Breast epithelium (tissue), 4 donors: ENCODE data around the gene LYL1. TPM values are rescaled to one million over a fixed set of nuclear protein-coding genes. Genes with fewer than 3 reads are reported as not detected.
A peak's percentile ranks its signal among the peaks of the same experiment; 100 is the strongest.

Experiments
- DNase-seq, 2 donors: peaks; one replicate each; pipeline ENCODE4 v3.0.0-alpha.2; 2019; ENCODE audit warnings: low spot score in 2 of 2
- H3K27ac ChIP-seq, 2 donors: fragments of 200-600 bp; sonication (generic) in 1 of 2; one replicate each; pipeline ENCODE4 v1.5.1; 2016 to 2019; ENCODE audit warnings: mild to moderate bottlenecking in 1 of 2
- H3K27me3 ChIP-seq, 2 donors: fragments of 200-600 bp; sonication (generic) in 1 of 2; one replicate each; pipeline versions ENCODE4 v1.5.1 to v1.6.0; 2017 to 2019; ENCODE audit warnings: control low read depth in 1 of 2, mild to moderate bottlenecking in 1 of 2
- H3K36me3 ChIP-seq: fragments of 200-600 bp; one replicate; pipeline ENCODE4 v1.5.1; 2019
- H3K4me1 ChIP-seq, 2 donors: fragments of 200-600 bp; sonication (generic); one replicate each; pipeline ENCODE4 v1.5.1; 2016 to 2019; ENCODE audit warnings: control low read depth in 1 of 2
- H3K4me3 ChIP-seq, 3 donors: fragments of 200-600 bp; sonication (generic); 1 replicate in 2 of 3; 2 replicates in 1 of 3; pipeline ENCODE4 v1.5.1; 2016 to 2019; ENCODE audit warnings: mild to moderate bottlenecking in 3 of 3, moderate library complexity in 2 of 3
- H3K9me3 ChIP-seq, 2 donors: fragments of 200-600 bp; sonication (generic) in 1 of 2; one replicate each; pipeline ENCODE4 v1.5.1; 2016 to 2019; ENCODE audit warnings: control low read depth in 1 of 2
- CTCF ChIP-seq, 3 donors: fragments of 450-650 bp; IDR thresholded peaks; one replicate each; pipeline ENCODE4 v1.5.1; 2016 to 2017; ENCODE audit warnings: antibody characterized with exemption in 3 of 3, mild to moderate bottlenecking in 3 of 3, moderate library complexity in 3 of 3
- POLR2A ChIP-seq: fragments of 450-650 bp; IDR thresholded peaks from one replicate; pipeline ENCODE4 v1.6.1; 2016; ENCODE audit warnings: antibody characterized with exemption, mild to moderate bottlenecking, moderate library complexity
- POLR2AphosphoS5 ChIP-seq, 3 donors: sonication (generic); formaldehyde crosslinking; IDR thresholded peaks; one replicate each; pipeline ENCODE4 v1.6.1; 2017; ENCODE audit warnings: antibody characterized with exemption in 3 of 3
- intact Hi-C: fragments of 100-400 bp; cut with DNase I; formaldehyde crosslinking; loops from one replicate; pipeline ENCODE4 v1.15.1; 2023; ENCODE audit warnings: low total_unique reads
- total RNA-seq, 3 donors: library from RNA; depleted of rRNA; stranded (reverse); fragments of >200 nt; gene quantifications; one replicate each; pipeline ENCODE4 v1.1.0, GENCODE V29; 2016

The LYL1 gene
- total RNA-seq, 3 donors from 2014 or later = 7.0 to 21.0 (median 9.2) TPM

- Histone ChIP-seq H3K27me3 (no peaks in the 10 kb centered on the region), H3K4me1 (peaks cover 2 to 6% of the 10 kb centered on the region in 2 donors), H3K27ac (no peak overlapping the region), H3K36me3 (no peaks in the 10 kb centered on the region), H3K9me3 (no peaks in the 10 kb centered on the region), H3K4me3 (peak overlapping the region in 1 of 3 donors; percentile 40)
- intact Hi-C loops = no loop called here
- no peak for TF ChIP-seq CTCF (IDR thresholded peaks at IDR 0.05)
- no peak for TF ChIP-seq POLR2A
- no peak for TF ChIP-seq POLR2AphosphoS5 (IDR thresholded peaks at IDR 0.05)
- no peak for DNase-seq
Measured at GRCh38 chr19:13097033-13097462, 5.6 kb downstream of the LYL1 start.

GRCh38 chr19:13095934-13096927 is 6.4 kb downstream of the LYL1 start:
- intact Hi-C loops = no loop called here
- H3K9me3 ChIP-seq = no peaks in the 10 kb centered on the region
- TF ChIP-seq POLR2A (no peak), CTCF (IDR thresholded peaks at IDR 0.05) (no peak), POLR2AphosphoS5 (IDR thresholded peaks at IDR 0.05) (no peak)
- no peak for DNase-seq
- H3K27ac ChIP-seq = peak overlapping the region; percentile 6 to 7
- H3K36me3 ChIP-seq = no peaks in the 10 kb centered on the region
- H3K27me3 ChIP-seq = no peaks in the 10 kb centered on the region
- H3K4me3 ChIP-seq = peak overlapping the region in 1 of 3 donors; percentile 28
- H3K4me1 ChIP-seq = peaks cover 6 to 9% of the 10 kb centered on the region in 2 donors

- H3K4me3 ChIP-seq = peak overlapping the region in 1 of 3 donors; percentile 28
- intact Hi-C loops = no loop called here
Measured at GRCh38 chr19:13095393-13095784, 7.3 kb downstream of the LYL1 start.

GRCh38 chr19:13094771-13095392 is 7.8 kb downstream of the LYL1 start:
- no peak for DNase-seq
- no peak for TF ChIP-seq POLR2A
- no peak for TF ChIP-seq POLR2AphosphoS5 (IDR thresholded peaks at IDR 0.05)
- TF ChIP-seq CTCF (IDR thresholded peaks at IDR 0.05) = no peak
- Histone ChIP-seq H3K36me3 (no peaks in the 10 kb centered on the region), H3K9me3 (no peaks in the 10 kb centered on the region), H3K27me3 (no peaks in the 10 kb centered on the region), H3K4me3 (peak overlapping the region in 1 of 3 donors; percentile 28), H3K27ac (peak overlapping the region in 1 of 2 donors; percentile 32), H3K4me1 (peaks cover 6 to 9% of the 10 kb centered on the region in 2 donors)
- intact Hi-C loops = no loop called here

More at GRCh38 chr19:13095393-13095784, 7.3 kb downstream of the LYL1 start:
- Histone ChIP-seq H3K9me3 (no peaks in the 10 kb centered on the region), H3K4me1 (peaks cover 6 to 9% of the 10 kb centered on the region in 2 donors), H3K27me3 (no peaks in the 10 kb centered on the region), H3K27ac (peak overlapping the region in 1 of 2 donors; percentile 32), H3K36me3 (no peaks in the 10 kb centered on the region)
- no peak for DNase-seq
- TF ChIP-seq POLR2AphosphoS5 (IDR thresholded peaks at IDR 0.05) = no peak
- TF ChIP-seq CTCF (IDR thresholded peaks at IDR 0.05) = no peak
- no peak for TF ChIP-seq POLR2A
